NCI-H460 (cell line): Measurements from ENCODE around the gene TNFRSF18. TPM values are rescaled to one million over a fixed set of nuclear protein-coding genes. Genes with fewer than 3 reads are reported as not detected.
"Not testable (repeated sequence)": the region's sequence is repeated elsewhere in the genome, so short reads cannot be mapped to it uniquely, and the experiment has no call there.

ENCODE experiments used
- DNase-seq: peaks from one replicate; pipeline ENCODE4 v3.0.0-alpha.2; 2016; ENCODE audit warnings: low read depth; ENCODE audit errors: extremely low read depth
- total RNA-seq: library from RNA; depleted of rRNA; stranded (reverse); fragments of >200 nt; shearing (Covaris generic); gene quantifications from 2 replicates; pipeline ENCODE4 v1.2.3, GENCODE V29; 2014

TNFRSF18 gene
- total RNA-seq, 1 experiment from 2014 or later = not detected

- DNase-seq = no peak
Measured at GRCh38 chr1:1179983-1180861, 26.2 kb downstream of the TNFRSF18 start.

- no peak for DNase-seq
Measured at GRCh38 chr1:1179346-1179982, 26.9 kb downstream of the TNFRSF18 start.

GRCh38 chr1:1178794-1179331, 27.5 kb downstream of the TNFRSF18 start:
- DNase-seq = no peak

- DNase-seq = no peak
Measured at GRCh38 chr1:1177452-1178206, 28.8 kb downstream of the TNFRSF18 start.

GRCh38 chr1:1176931-1177330, 29.5 kb downstream of the TNFRSF18 start:
- no peak for DNase-seq

GRCh38 chr1:1176063-1176761, 30.2 kb downstream of the TNFRSF18 start:
- not testable (repeated sequence) for DNase-seq

- no peak for DNase-seq
Measured at GRCh38 chr1:1175221-1176062, 30.9 kb downstream of the TNFRSF18 start.

GRCh38 chr1:1173793-1174415, 32.5 kb downstream of the TNFRSF18 start, which contains the start of gene TTLL10:
TSS of gene TTLL10 (plus strand) at chr1:1173880. CDS start at chr1:1179216, 5,336 bp downstream.
- DNase-seq = no peak

GRCh38 chr1:1173061-1173792, 33.2 kb downstream of the TNFRSF18 start:
- DNase-seq = no peak

GRCh38 chr1:1171546-1172340, 34.6 kb downstream of the TNFRSF18 start:
- no peak for DNase-seq

- DNase-seq = no peak
Measured at GRCh38 chr1:1171161-1171545, 35.2 kb downstream of the TNFRSF18 start.

- no peak for DNase-seq
Measured at GRCh38 chr1:1170215-1171091, 35.9 kb downstream of the TNFRSF18 start.

- no peak for DNase-seq
Measured at GRCh38 chr1:1169429-1170214, 36.8 kb downstream of the TNFRSF18 start.

- no peak for DNase-seq
Measured at GRCh38 chr1:1168451-1169411, 37.7 kb downstream of the TNFRSF18 start.
